GM18867 (cell line): ENCODE measurements around the gene MALRD1.
"Not testable (repeated sequence)": the region's sequence is repeated elsewhere in the genome, so short reads cannot be mapped to it uniquely, and the experiment has no call there.

ENCODE experiments used
- ATAC-seq: cut with Tn5 transposase; IDR thresholded peaks from one replicate; pipeline ENCODE4 v1.9.1; 2021; ENCODE audit warnings: mild to moderate bottlenecking, moderate library complexity; ENCODE audit not compliant: unreplicated experiment

MALRD1 gene

DNA sequence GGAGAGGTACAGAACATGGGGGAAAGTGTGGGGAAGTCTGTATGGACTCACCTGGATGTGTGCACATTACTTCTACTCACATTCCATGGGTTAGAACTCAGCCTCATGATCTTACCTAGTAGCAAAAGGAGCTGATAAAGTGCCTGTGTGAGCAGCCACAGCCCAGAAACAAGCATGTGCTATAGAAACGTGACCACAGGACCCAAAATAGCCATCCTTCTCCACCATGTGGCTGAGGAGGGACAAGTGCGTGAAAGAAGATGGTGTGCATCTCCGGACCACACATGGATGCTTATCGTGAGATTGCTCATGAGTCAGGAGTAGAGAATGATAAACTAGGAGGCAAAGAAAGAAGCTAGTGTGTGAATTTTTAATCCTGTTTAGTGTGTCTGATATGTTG is 431.3 kb downstream of the MALRD1 start:
- no peak for ATAC-seq

DNA sequence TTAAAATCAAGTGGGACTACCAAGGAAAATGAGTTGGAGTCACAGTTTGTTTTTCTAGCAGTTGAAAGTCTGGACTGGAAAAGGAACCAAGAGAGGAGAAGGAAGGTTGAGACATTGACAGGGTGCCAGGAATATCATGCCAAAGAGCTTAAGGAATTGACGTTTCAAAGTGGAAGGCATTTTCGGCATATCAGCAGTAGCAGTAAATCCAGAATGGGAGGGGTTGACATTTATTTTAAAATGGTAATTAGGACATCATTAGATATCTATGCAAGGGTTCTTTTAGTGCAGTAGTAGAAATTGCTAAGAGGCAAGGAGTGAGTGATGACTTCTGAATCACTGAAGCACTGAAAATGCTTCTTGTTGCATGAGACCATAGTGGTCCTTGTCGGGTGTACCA is 431.8 kb downstream of the MALRD1 start:
- no peak for ATAC-seq

DNA sequence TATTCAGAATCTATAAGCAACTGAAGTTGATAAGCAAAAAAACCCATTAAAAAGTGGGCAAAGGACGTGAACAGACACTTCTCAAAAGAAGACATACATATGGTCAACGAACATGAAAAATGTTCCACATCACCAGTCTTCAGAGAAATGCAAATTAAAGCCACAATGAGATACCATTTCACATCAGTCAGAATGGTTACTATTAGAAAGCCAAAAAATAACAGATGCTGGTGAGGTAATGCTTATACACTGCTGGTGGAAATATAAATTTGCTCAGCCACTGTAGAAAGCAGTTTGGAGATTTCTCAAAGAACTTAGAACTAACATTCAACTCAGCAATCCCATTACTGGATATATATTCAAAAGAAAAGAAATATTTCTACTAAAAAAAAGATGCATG is 434.8 kb downstream of the MALRD1 start:
- ATAC-seq, result peak; percentile 47

DNA sequence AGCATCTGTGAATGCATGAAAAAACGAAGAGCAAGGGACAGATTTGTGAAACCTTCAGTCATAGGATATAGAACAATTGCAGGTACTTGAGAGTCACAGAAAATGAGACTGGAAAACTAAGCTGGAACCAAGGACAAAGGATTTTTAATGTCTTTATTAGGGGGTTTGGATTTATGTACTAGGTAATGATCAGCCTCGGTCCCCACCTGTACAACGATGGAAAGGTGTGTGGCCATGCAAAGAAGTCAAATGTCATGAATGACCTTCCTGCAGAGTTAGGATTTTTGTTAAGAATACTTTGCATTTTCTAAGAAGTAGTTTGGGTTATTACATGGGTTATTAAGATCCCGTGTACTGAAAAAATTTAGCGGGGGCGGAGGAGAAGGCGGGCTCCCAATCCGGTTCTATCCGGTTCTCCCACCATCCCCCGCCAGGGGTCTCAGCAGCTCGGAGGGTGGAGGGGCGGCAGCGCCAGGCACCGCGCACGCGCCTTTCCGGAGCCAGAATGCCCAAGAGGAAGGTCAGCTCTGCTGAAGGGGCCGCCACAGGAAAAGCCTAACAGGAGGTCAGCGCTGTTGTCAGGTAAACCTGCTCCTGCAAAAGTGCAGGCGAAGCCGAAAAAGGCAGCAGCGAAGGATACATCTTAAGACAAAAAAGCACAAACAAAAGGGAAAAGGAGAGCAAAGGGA is 440.1 kb downstream of the MALRD1 start:
- ATAC-seq, result no peak

DNA sequence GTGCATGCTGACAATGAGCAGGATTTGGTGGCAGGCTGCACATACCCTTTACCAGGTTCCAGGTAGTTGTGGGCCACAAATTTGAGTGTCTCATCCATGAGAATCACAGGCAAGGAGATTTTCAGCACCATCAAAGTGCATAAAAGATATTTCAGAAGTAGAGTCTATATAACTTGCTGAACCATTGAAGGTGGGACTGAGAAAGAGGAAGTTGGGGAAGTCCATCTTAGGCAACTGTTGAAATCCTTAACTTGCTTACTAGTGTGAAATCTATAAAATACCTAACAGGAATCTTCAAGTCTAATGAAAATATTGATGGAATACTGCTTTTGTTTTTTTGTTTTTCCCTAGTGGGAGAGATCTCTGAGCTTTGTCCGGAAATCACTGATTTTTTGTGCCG is 442.6 kb downstream of the MALRD1 start:
- ATAC-seq, result no peak

DNA sequence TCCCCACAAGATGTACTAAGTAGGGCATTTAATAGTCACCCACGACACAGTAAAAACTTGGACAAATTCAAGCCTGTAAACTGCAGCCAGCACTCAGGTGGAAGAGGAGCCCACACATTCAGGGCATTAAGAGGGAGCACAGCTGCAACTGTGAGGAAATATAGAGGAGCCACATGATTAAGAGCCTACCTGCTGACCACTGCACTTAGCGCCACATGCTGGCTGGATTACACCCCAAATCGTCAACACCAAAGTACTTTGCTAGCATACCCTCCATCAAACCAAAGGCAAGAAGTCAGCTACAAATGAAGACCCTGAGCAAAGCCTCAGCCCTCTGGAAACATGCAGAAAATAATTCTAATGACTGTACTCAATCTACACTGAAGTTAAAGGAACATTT is 445.3 kb downstream of the MALRD1 start:
- ATAC-seq, result no peak

DNA sequence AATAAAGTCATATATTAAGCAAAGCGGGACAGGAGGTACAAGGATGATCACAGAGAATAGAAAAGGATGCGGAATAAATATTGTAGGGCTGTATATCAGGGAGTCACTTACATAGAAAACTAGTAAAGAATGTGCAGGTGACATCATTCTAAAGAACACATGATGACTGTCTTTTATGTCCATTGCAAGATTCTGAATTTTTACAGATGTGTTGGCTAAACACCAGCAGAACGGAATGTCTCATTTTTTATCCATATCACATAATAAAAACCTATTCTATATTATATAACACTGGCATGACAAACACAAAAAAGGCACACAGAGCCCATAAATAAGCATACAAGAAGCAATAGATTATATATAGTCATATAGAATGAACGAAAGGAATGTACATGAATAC is 448.4 kb downstream of the MALRD1 start:
- no peak for ATAC-seq

DNA sequence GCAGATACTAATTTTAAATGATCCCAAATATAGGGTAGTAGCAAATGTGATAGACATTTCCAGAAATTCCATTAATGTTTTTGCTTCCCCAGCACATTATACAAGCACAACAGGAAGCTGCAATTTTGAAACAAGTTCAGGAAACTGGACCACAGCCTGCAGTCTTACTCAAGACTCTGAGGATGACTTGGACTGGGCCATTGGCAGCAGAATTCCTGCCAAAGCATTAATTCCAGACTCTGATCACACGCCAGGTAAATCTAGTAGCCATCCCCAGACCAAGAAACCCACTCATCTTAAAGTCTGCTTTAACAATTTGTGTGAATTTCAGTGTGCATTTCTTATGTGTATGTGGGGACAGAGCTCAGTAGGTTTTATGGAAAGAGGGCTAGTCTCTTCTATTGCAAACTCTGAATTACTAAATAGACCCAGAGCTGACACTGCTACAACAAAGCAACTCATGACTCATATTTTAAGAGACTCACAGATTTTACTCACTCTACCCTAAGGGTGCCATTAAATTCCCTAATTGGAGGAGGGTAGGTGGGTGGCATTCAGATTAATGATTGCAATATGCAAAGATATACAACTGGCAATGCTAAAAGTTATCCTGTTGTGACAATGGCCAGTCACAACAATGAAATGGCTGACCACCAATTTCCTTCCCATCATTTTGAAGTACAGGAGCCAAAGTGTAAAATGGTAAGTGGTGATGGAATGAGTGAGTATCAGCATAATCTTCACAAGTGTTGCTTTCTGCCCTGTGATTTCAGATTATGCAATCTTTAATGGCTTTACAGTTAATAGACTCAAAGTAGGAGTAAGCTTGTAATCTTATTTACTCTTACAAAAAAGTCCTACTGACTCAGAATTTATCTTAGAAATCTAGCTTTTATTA is 450.0 kb downstream of the MALRD1 start:
- no peak for ATAC-seq

DNA sequence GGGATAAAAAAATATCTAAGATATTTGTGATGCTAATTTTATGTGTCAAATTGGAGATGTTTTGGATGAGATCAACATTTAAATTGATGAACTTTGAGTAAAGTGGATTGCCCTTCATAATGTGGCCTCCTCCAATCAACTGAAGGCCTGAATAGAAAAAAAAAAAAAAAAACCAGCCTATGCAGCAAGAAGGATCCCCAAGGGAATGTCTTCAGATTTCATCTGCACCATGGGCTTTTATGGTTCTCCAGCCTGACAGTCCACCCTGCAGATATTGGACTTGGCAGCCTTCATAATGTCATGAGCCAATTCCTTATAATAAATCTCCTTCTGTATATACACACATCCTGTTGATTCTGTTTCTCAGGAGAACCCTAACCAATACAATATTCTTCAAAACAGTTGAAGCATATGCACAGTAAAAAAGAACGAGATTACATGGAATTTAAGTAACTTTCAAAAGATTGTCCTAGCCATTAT is 450.7 kb downstream of the MALRD1 start:
- no peak for ATAC-seq

DNA sequence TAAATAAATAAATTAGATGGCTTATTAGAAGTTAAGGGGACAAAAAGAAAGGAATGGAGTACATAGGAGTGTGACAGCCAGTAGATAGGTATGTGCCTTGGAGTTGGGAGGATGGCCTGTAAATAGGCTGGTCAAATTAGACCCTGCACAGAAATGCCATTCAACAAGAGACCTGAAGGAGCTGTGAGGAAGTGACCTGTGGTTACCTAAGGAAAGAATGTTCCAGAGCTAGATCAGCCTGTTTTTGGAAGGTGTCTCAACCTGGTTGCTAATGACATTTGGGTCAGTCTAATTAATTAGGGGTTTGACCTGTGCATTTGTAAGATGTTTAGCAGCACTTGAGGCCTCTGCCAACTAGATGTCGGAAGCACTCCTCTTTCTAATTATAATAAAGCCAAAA is 452.4 kb downstream of the MALRD1 start:
- ATAC-seq, result no peak

DNA sequence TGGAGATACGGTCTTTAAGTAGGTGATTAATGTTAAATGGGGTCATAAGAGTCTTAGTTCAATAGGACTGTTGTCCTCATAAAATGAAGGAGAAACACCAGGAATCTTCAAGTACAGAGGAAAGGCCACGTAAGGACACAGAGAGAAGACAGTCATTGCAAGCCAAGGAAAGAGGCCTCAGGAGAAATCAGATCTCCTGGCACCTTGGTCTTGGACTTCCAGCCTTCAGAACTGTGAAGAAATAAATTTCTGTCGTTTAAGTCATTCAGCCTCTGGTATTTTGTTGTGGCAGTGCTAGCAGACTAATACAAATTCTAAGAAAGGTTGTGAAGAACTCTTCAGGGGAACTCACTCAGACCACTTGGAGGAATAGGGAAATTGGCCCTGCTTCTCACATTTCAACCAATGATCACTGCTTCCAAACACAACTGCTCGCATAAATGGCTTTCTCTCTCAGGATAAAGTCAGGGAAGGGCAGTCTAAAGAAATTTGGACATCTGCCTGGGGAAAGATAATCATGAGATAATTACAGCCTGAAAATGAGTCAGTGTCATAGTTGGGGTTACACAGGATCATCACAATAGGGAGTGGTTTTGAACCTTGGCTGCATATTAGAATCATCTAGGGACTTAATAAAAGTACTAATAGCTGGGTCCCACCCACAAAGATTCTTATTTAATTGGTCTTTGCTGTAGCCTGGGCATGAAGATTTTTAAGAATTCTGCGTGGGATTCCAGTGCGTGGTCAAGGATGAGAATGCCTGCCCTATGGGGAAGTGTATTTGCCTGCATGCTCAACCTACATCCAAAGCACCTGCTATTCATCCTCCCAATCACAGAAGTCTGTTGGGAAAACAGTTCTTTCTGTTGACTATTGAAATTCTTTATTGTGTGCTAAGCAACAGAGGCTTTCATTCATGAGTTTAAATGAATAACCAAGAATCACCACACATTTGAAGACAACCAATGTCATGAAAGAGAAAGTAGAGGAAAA is 457.0 kb downstream of the MALRD1 start:
- ATAC-seq, result no peak

DNA sequence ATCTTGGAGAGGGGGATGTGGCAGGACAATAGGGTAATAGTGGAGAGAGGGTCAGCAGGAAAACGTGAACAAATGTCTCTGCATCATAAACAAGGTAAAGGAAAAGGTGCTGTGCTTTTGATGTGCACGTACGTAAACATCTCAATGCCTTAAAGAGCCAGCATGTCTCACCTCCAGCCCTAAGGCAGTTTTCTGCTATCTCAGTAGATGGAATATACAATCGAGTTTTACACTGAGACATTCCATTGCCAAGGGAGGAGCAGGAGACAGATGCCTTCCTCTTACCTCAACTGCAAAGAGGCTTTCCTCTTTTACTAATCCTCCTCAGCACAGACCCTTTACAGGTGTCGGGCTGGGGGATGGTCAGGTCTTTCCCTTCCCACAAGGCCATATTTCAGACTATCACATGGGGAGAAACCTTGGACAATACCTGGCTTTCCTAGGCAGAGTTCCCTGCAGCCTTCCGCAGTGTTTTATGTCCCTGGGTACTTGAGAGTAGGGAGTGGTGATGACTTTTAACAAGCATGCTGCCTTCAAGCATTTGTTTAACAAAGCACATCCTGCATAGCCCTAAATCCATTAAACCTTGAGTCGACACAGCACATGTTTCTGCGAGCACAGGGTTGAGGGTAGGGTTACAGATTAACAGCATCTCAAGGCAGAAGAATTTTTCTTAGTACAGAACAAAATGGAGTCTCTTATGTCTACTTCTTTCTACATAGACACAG is 461.6 kb downstream of the MALRD1 start:
- not testable (repeated sequence) for ATAC-seq

DNA sequence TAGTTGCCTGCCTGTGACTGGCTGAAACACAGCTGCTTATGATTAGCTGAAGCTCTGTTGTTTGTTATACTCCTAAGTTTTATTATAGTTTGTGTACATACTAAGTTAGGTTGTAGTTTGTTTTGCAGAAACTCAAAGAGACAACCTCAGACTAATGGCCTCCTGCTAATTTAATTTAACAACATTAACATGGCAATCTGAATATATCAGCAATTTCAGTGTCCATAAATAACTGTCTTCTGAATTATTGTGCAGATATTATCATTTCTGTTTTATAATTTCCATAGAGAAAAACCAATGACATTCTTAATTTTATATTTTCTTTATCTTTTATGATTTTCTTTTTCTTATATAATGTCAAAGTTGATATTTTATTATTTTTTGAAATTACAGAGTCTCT is 469.5 kb downstream of the MALRD1 start:
- no peak for ATAC-seq

DNA sequence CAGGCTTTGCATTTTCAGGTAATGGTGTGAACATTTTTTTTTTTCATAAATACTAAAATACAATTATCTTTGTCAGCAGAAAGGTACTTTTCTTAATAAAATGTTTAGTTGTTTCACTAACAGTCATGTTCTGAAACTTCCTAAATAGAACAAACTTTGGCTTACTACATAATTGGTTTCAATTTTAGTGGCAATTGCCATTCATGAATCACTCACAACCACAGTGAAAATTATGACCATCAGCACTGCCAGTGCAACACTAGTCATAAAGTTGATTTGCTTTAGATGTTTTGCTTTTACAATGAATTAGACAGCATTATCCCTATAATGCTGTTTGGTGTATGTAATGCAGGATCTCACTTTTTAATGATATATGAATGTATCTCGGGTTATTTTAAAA is 470.0 kb downstream of the MALRD1 start:
- ATAC-seq, result peak; percentile 77

DNA sequence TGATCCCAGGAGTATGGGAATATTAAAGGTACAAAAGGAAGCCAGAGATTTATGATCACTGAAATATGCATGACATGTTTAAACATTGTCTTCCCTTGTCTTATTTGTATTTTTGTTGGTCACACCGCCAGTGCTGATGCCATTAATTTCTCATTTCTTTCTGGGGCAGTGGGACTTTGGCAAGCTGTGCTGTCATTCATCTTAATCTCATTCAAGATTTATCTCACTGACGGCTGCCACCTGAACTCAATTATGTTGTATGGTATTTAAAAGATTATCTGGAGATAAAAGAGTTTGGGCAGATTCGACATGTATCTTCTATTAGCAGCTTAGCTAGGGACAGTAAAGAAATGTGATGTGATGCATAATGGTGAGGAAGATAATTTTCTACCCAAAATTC is 482.7 kb downstream of the MALRD1 start:
- no peak for ATAC-seq

DNA sequence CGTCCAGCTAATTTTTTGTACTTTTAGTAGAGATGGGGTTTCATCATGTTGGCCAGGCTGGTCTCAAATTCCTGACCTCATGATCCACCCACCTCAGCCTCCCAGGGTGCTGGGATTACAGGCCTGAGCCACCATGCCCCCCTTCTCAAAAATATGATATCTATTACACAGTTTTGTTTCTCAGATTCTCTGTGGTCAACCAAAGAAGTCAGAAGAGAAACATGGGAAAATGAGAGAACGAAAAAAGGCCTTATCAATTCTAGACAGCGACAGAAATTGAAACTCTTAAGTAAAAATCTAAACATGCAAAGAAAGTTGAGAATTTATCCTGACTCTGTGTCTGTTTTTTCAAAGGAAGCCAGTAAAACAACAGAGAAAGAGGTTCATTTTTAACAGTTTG is 483.8 kb downstream of the MALRD1 start:
- no peak for ATAC-seq

DNA sequence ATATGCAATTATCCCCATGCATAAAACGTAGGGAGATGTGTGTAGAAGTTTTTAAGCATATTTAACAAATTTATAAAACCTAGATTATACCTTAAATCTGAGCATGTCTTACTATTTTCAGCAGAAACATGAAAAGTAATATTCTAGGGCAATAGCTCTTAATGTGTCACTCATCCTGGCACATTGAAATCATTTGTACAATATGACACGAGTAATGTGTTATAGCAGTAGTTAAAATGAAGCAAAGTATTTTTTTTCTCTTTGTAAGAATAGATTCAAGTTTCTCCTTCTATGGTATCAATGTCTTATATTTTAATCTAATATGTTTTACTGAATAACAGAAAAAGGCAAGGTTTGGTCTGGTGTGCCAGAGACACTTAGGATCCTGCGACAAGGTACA is 492.7 kb downstream of the MALRD1 start:
- no peak for ATAC-seq

DNA sequence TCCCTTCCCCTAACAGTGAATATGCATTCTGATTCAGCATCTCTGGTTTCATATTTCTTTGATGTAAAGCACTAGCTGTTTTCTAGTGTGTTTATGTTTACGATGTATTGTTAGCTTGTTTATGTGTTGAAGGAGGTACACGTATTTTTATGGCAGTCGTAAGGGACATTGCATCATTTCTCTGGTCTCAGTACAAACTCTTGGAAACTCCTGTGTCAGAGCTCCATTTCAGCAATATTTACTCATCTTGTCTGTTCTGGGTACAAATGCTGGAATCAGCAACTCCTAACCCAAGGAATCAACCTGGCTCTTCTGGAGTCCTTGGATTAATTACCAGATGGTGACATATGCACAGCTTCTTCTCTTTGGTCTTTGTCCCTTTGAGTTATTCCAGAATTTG is 497.6 kb downstream of the MALRD1 start:
- no peak for ATAC-seq

DNA sequence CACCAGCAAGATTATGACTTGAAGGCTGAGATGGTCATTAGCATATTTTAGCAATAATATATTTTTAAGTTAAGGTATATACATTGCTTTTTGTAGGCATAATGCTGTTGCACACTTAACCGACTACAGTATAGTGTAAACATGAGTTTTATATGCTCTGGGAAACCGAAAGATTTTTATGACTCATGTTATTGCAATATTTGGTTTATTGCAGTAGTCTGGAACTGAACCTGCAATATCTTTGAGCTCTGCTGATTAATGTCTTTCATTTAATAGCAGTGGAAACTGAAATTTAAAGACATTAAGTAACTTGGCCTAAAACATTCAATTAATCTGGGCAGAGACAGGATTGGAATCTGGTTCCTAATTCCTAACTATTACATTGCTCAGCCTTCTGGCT is 500.9 kb downstream of the MALRD1 start:
- ATAC-seq, result no peak

DNA sequence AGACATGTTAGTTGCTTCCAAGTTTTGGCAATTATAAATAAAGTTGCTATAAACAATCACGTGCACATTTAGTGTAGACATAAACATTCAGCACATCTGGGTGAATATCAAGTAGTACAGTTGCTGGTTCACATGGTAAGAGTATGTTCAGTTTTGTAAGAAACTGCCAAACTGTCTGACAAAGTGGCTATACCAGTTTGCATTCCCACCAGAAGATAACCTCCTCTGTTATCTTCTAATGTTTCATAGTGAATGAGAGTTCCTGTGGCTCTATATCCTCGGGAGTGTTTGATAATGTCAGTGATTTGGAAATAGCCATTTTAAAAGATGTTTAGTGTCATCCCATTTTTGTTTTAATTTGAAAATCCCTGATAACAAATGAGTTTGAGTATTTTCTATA is 508.1 kb downstream of the MALRD1 start:
- no peak for ATAC-seq
